Measurements from ENCODE around the gene LYRM4. TPM values are rescaled to one million over a fixed set of nuclear protein-coding genes. Genes with fewer than 3 reads are reported as not detected.

LYRM4 gene
- total RNA-seq, 4 donors from 2014 or later: 21.4 to 47.8 (median 26.2) TPM

DNA sequence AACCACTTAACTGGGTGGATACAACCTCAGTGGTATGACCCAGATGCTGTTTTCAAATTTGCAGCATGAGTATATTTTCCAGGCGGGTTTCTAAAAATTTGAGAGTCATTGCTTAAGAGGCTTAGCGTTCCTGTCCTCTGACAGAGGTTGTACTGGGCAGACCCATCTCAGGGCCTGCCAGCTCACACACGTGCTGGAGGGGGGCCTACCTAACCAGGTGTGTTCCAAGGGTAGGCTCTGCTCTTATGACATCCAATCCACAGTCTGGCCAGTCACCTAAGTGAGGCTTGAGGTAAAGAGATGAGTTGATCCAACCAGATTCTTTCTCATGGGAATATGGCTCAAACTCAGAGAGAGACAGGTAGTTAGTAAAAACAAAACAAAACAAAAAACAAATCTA, 1.3 kb downstream of the LYRM4 start:
- ATAC-seq (ENCODE audit: low FRiP score) (no peak), DNase-seq (ENCODE audit: low spot score) (no peak)
- no peak for TF ChIP-seq CTCF (IDR thresholded peaks at IDR 0.05)

GRCh38 chr6:5257400-5257799, 3.4 kb downstream of the LYRM4 start:
- ATAC-seq (ENCODE audit: low FRiP score) (no peak), DNase-seq (ENCODE audit: low spot score) (no peak)
- TF ChIP-seq CTCF (IDR thresholded peaks at IDR 0.05): no peak

- TF ChIP-seq CTCF (IDR thresholded peaks at IDR 0.05): no peak
- DNase-seq (ENCODE audit: low spot score) (no peak), ATAC-seq (ENCODE audit: low FRiP score) (no peak)
These were observed 3.8 kb downstream of the LYRM4 start for GRCh38 chr6:5256952-5257351.

DNA sequence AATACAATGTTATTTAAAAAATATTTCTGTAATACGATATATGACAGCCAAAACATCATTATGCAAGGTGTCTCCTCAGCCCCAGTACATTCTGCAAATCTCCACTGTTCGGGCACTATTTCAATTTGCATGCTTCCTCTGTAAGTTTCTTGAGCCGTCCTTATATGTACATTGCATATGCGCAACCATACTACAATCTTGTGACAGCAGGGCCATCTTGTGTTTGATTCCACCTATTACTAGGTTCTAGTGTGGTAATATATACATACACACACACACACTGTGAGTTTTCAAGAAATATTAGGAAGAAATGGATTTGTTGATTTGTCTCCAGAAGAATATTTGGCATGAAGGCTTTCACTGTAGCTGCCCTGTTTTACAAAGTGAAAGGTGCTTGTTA, 9.8 kb downstream of the LYRM4 start:
- ATAC-seq (ENCODE audit: low FRiP score) (no peak), DNase-seq (ENCODE audit: low spot score) (no peak)
- no peak for TF ChIP-seq CTCF (IDR thresholded peaks at IDR 0.05)

DNA sequence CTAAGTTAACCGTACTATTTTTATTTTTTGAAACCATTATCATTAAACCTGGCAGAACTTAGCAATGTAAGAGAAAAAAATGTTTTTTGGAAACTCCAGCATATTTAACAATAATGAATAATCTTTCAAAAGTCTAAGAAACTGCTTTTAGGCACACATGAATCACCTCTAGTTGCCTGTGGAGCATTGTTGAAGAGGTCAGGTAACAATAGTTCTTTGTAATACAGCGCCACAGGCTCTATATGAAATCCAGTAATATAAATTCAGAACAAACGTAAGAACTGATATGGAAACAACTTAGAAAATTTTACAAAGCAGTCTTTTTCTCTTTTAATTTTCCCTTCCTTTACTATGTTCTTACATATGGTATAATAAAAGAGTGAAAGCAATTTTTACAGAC, 10.3 kb downstream of the LYRM4 start:
- no peak for TF ChIP-seq CTCF (IDR thresholded peaks at IDR 0.05)
- no peak for ATAC-seq (ENCODE audit: low FRiP score)
- DNase-seq (ENCODE audit: low spot score): no peak

GRCh38 chr6:5249451-5250122, 11.2 kb downstream of the LYRM4 start:
- no peak for TF ChIP-seq CTCF (IDR thresholded peaks at IDR 0.05)
- ATAC-seq (ENCODE audit: low FRiP score) (no peak), DNase-seq (ENCODE audit: low spot score) (no peak)

GRCh38 chr6:5248302-5249098, 12.2 kb downstream of the LYRM4 start:
- no peak for TF ChIP-seq CTCF (IDR thresholded peaks at IDR 0.05)
- DNase-seq (ENCODE audit: low spot score) (no peak), ATAC-seq (ENCODE audit: low FRiP score) (no peak)

Measured in omental fat pad (tissue), 4 donors.